Measurements from ENCODE around the gene EEF1E1. TPM values are rescaled to one million over a fixed set of nuclear protein-coding genes. Genes with fewer than 3 reads are reported as not detected.

The EEF1E1 gene
- total and polyA plus RNA-seq, 2 donors (not counting 1 experiment from before 2014, with no cell fraction given): 38.1 to 50.7 TPM

DNA sequence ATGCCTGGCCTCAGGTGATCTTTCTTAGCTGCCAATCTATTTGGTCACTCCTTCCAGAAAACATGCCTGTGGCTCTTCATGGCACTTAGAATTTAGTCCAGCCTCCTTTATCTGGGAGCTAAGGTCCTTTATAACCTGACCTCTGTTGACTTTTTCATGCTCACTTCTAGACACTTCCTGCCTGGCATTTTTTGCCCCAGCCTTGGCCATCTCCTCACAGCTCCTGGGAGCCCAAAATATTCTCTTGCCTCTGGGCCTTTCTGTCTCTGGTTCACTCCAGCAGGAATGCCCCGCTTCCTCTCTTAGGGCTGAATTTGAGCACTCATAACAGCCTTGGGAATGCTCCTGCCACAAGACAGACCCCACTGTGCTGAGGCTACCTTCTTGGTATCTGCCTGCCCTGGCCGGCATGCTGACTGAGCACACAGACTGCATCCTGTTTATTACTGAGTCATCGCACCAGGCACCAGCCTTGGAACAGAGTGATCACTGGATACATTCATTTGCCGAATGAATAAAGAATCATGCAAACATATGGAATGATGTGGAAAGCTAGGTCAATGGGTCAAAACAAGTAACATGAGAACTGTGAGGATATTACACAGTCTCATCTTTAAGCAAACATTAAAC is 5.8 kb upstream of the EEF1E1 start:
- Histone ChIP-seq H3K9me3 (ENCODE audit: control insufficient read depth, insufficient read depth, low read depth, low read length) (no peaks in the 10 kb centered on the region), H3K4me2 (ENCODE audit: extremely low read depth, insufficient read depth, low read length) (peak overlapping the region; percentile 5), H3K36me3 (ENCODE audit: control insufficient read depth, insufficient read depth, low read length) (no peaks in the 10 kb centered on the region), H4K20me1 (ENCODE audit: control insufficient read depth, extremely low read depth, insufficient read depth, low read length) (no peaks in the 10 kb centered on the region), H3K27ac (ENCODE audit: insufficient read depth, low read length) (peak overlapping the region; percentile 73), H3K27me3 (ENCODE audit: control insufficient read depth, insufficient read depth, low read length) (no peaks in the 10 kb centered on the region), H3K9ac (ENCODE audit: insufficient read depth, low read length) (no peak overlapping the region), H3K4me1 (ENCODE audit: control insufficient read depth, extremely low read depth, insufficient read depth, low read length) (no peaks in the 10 kb centered on the region), H3K79me2 (ENCODE audit: control insufficient read depth, insufficient read depth, low read length) (no peaks in the 10 kb centered on the region), H2AFZ (ENCODE audit: low read length) (peak overlapping the region; percentile 24), H3K4me3 (replicated peaks in 1 of 4; ENCODE audit: control extremely low read depth in 1 of 4, insufficient read depth in 1 of 4, low read depth in 3 of 4, low read length in 4 of 4) (no peak overlapping the region)
- no peak for TF ChIP-seq EZH2 (IDR thresholded peaks at IDR 0.05; ENCODE audit: low read length, missing control alignments)
- TF ChIP-seq, protein P1, sequence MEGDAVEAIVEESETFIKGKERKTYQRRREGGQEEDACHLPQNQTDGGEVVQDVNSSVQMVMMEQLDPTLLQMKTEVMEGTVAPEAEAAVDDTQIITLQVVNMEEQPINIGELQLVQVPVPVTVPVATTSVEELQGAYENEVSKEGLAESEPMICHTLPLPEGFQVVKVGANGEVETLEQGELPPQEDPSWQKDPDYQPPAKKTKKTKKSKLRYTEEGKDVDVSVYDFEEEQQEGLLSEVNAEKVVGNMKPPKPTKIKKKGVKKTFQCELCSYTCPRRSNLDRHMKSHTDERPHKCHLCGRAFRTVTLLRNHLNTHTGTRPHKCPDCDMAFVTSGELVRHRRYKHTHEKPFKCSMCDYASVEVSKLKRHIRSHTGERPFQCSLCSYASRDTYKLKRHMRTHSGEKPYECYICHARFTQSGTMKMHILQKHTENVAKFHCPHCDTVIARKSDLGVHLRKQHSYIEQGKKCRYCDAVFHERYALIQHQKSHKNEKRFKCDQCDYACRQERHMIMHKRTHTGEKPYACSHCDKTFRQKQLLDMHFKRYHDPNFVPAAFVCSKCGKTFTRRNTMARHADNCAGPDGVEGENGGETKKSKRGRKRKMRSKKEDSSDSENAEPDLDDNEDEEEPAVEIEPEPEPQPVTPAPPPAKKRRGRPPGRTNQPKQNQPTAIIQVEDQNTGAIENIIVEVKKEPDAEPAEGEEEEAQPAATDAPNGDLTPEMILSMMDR (conservative IDR thresholded peaks at IDR 0.05 in 1 of 2, IDR thresholded peaks at IDR 0.05 in 1 of 2; ENCODE audit: low read depth in 1 of 2, low read length in 2 of 2): no peak
- DNase-seq (ENCODE audit: low read depth in 2 of 2): peak; percentile 92 to 95

DNA sequence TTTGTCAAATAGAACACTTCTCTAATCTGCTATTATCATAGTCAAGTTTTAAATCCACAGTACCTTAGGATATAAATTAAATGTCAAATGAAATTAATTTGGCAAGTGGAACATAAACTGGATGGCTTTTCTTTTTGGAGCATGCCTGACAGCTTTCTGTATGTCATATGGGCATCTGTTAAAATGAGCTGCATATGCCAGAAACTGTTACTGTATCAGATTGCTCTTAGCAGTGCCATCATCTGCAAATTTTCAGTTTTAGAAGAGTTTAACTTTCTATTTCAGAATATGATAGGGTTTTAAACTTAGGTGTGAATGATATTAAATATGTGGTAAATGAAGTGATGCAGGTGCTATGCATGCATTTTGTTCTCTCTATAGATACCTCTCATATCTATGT is 3.4 kb upstream of the EEF1E1 start:
- Histone ChIP-seq H3K27ac (ENCODE audit: insufficient read depth, low read length) (no peak overlapping the region), H3K36me3 (ENCODE audit: control insufficient read depth, insufficient read depth, low read length) (no peaks in the 10 kb centered on the region)

DNA sequence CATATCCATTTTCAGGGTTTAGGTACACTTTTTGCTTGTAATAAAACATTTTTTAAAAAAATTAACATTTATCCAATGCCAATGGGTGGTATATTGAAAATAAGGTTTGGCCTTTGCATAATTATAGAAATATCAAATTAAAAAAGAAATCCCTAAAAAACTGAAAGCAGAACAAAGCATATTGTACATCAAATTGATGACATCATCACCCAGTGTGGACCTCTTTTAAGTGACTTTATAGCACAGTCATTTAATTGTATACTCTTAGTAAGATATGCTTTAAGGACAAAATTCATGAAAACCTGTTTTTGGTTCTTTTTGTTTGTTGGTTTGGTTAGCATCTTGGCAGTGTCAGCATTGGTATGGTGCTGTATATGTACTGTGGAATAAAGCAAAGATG is 1.4 kb upstream of the EEF1E1 start:
- Histone ChIP-seq H3K4me2 (ENCODE audit: extremely low read depth, insufficient read depth, low read length) (no peak overlapping the region), H3K27ac (ENCODE audit: insufficient read depth, low read length) (no peak overlapping the region), H3K9ac (ENCODE audit: insufficient read depth, low read length) (no peak overlapping the region), H2AFZ (ENCODE audit: low read length) (no peak overlapping the region), H3K36me3 (ENCODE audit: control insufficient read depth, insufficient read depth, low read length) (no peaks in the 10 kb centered on the region), H4K20me1 (ENCODE audit: control insufficient read depth, extremely low read depth, insufficient read depth, low read length) (no peaks in the 10 kb centered on the region), H3K9me3 (ENCODE audit: control insufficient read depth, insufficient read depth, low read depth, low read length) (no peaks in the 10 kb centered on the region), H3K27me3 (ENCODE audit: control insufficient read depth, insufficient read depth, low read length) (no peaks in the 10 kb centered on the region), H3K4me1 (ENCODE audit: control insufficient read depth, extremely low read depth, insufficient read depth, low read length) (no peaks in the 10 kb centered on the region), H3K79me2 (ENCODE audit: control insufficient read depth, insufficient read depth, low read length) (peaks cover 31% of the 10 kb centered on the region), H3K4me3 (replicated peaks in 1 of 4; ENCODE audit: control extremely low read depth in 1 of 4, insufficient read depth in 1 of 4, low read depth in 3 of 4, low read length in 4 of 4) (no peak overlapping the region)
- TF ChIP-seq, protein P1 (conservative IDR thresholded peaks at IDR 0.05 in 1 of 2, IDR thresholded peaks at IDR 0.05 in 1 of 2; ENCODE audit: low read depth in 1 of 2, low read length in 2 of 2): no peak
- TF ChIP-seq EZH2 (IDR thresholded peaks at IDR 0.05; ENCODE audit: low read length, missing control alignments): no peak
- no peak for DNase-seq (ENCODE audit: low read depth in 2 of 2)

More for the DNA sequence above, 3.4 kb upstream of the EEF1E1 start:
- DNase-seq (ENCODE audit: low read depth in 2 of 2): no peak
- no peak overlapping the region for H3K4me2 ChIP-seq (ENCODE audit: extremely low read depth, insufficient read depth, low read length)
- H3K4me1 ChIP-seq (ENCODE audit: control insufficient read depth, extremely low read depth, insufficient read depth, low read length): no peaks in the 10 kb centered on the region
- H3K27me3 ChIP-seq (ENCODE audit: control insufficient read depth, insufficient read depth, low read length): no peaks in the 10 kb centered on the region
- TF ChIP-seq EZH2 (IDR thresholded peaks at IDR 0.05; ENCODE audit: low read length, missing control alignments): no peak
- TF ChIP-seq, protein P1 (conservative IDR thresholded peaks at IDR 0.05 in 1 of 2, IDR thresholded peaks at IDR 0.05 in 1 of 2; ENCODE audit: low read depth in 1 of 2, low read length in 2 of 2): no peak
- no peak overlapping the region for H3K4me3 ChIP-seq (replicated peaks in 1 of 4; ENCODE audit: control extremely low read depth in 1 of 4, insufficient read depth in 1 of 4, low read depth in 3 of 4, low read length in 4 of 4)
- H4K20me1 ChIP-seq (ENCODE audit: control insufficient read depth, extremely low read depth, insufficient read depth, low read length): no peaks in the 10 kb centered on the region
- H2AFZ ChIP-seq (ENCODE audit: low read length): no peak overlapping the region
- no peak overlapping the region for H3K9ac ChIP-seq (ENCODE audit: insufficient read depth, low read length)
- peaks cover 12% of the 10 kb centered on the region for H3K79me2 ChIP-seq (ENCODE audit: control insufficient read depth, insufficient read depth, low read length)
- no peaks in the 10 kb centered on the region for H3K9me3 ChIP-seq (ENCODE audit: control insufficient read depth, insufficient read depth, low read depth, low read length)

Data from fibroblast of lung (primary cell).